Thyroid gland (tissue), 4 donors: Measurements from ENCODE around the gene ELAPOR1. TPM values are rescaled to one million over a fixed set of nuclear protein-coding genes. Genes with fewer than 3 reads are reported as not detected.

Source experiments
- DNase-seq, 2 donors: peaks; one replicate each; pipeline ENCODE4 v3.0.0-alpha.2; 2019
- H3K27ac ChIP-seq, 3 donors: fragments of 200-600 bp; sonication (generic); 1 replicate in 2 of 3; 2 replicates in 1 of 3; pipeline ENCODE4 v1.5.1; 2016 to 2019; ENCODE audit warnings: mild to moderate bottlenecking in 1 of 3, moderate library complexity in 1 of 3
- H3K27me3 ChIP-seq: fragments of 200-600 bp; sonication (generic); one replicate; pipeline ENCODE4 v1.5.1; 2019
- H3K36me3 ChIP-seq, 2 donors: fragments of 200-600 bp; sonication (generic); one replicate each; pipeline ENCODE4 v1.5.1; 2016 to 2019
- H3K4me1 ChIP-seq, 2 donors: fragments of 200-600 bp; sonication (generic); one replicate each; pipeline ENCODE4 v1.5.1; 2017 to 2019
- H3K4me3 ChIP-seq, 3 donors: fragments of 200-600 bp; sonication (generic); replicated peaks in 1 of 3; 1 replicate in 2 of 3; 2 replicates in 1 of 3; pipeline ENCODE4 v1.5.1; 2016; ENCODE audit warnings: mild to moderate bottlenecking in 1 of 3
- H3K9me3 ChIP-seq: fragments of 200-600 bp; sonication (generic); one replicate; pipeline ENCODE4 v1.5.1; 2017
- CTCF ChIP-seq, 6 experiments: fragments of 200-600 bp in 3 of 6; fragments of 450-650 bp in 3 of 6; sonication (generic) in 3 of 6; IDR thresholded peaks; one replicate each; pipeline ENCODE4 v1.5.1; 2016 to 2019; ENCODE audit warnings: antibody characterized with exemption in 6 of 6, mild to moderate bottlenecking in 2 of 6, inconsistent platforms in 1 of 6, moderate library complexity in 1 of 6
- POLR2A ChIP-seq, 2 donors: fragments of 450-650 bp; IDR thresholded peaks; one replicate each; pipeline ENCODE4 v1.6.1; 2017; ENCODE audit warnings: antibody characterized with exemption in 2 of 2, mild to moderate bottlenecking in 2 of 2, moderate library complexity in 1 of 2
- WGBS, 2 donors: methylation state at CpG; one replicate each; pipeline ENCODE4 v1.1.5; 2017; 5-methylcytosine and 5-hydroxymethylcytosine counted together
- intact Hi-C: fragments of 100-400 bp; cut with DNase I; formaldehyde crosslinking; loops from one replicate; pipeline ENCODE4 v1.15.1; 2023
- total RNA-seq, 4 donors: library from RNA; depleted of rRNA; stranded (reverse); fragments of >200 nt; gene quantifications; one replicate each; pipeline ENCODE4 v1.2.3, GENCODE V29; 2016

ELAPOR1 gene
- total RNA-seq, 4 donors from 2014 or later = 4.7 to 24.0 (median 12.3) TPM

- Histone ChIP-seq H3K9me3 (no peaks in the 10 kb centered on the region), H3K36me3 (no peaks in the 10 kb centered on the region), H3K4me3 (no peak overlapping the region), H3K4me1 (peaks cover 42 to 45% of the 10 kb centered on the region in 2 donors), H3K27ac (peak overlapping the region; percentile 4 to 70 (median 55)), H3K27me3 (no peaks in the 10 kb centered on the region)
- TF ChIP-seq POLR2A (IDR thresholded peaks at IDR 0.05) = no peak
- no peak for TF ChIP-seq CTCF (IDR thresholded peaks at IDR 0.05)
- intact Hi-C loops = no loop called here
- WGBS, 2 donors = 63 to 67% methylated on average over 17 of the region's 17 CpGs
- peak; percentile 17 to 27 for DNase-seq
These were observed 36.1 kb downstream of the ELAPOR1 start for GRCh38 chr1:109149874-109150601.

GRCh38 chr1:109151146-109151990, 37.5 kb downstream of the ELAPOR1 start:
- intact Hi-C loops = no loop called here
- peak overlapping the region; percentile 28 to 70 (median 55) for H3K27ac ChIP-seq
- WGBS, 2 donors = 71 to 80% methylated on average over 5 of the region's 5 CpGs

GRCh38 chr1:109152196-109152595, 38.3 kb downstream of the ELAPOR1 start:
- DNase-seq = peak; percentile 20 to 39
- no peaks in the 10 kb centered on the region for H3K9me3 ChIP-seq
- H3K27me3 ChIP-seq = no peaks in the 10 kb centered on the region
- intact Hi-C loops = no loop called here
- H3K36me3 ChIP-seq = no peaks in the 10 kb centered on the region
- peaks cover 42 to 45% of the 10 kb centered on the region in 2 donors for H3K4me1 ChIP-seq
- H3K4me3 ChIP-seq = no peak overlapping the region
- peak overlapping the region; percentile 28 to 70 (median 55) for H3K27ac ChIP-seq
- no peak for TF ChIP-seq POLR2A (IDR thresholded peaks at IDR 0.05)

More at GRCh38 chr1:109151146-109151990, 37.5 kb downstream of the ELAPOR1 start:
- DNase-seq = peak; percentile 24 to 34
- Histone ChIP-seq H3K4me1 (peaks cover 42 to 45% of the 10 kb centered on the region in 2 donors), H3K9me3 (no peaks in the 10 kb centered on the region), H3K4me3 (no peak overlapping the region), H3K36me3 (no peaks in the 10 kb centered on the region), H3K27me3 (no peaks in the 10 kb centered on the region)
- TF ChIP-seq CTCF (IDR thresholded peaks at IDR 0.05) (no peak), POLR2A (IDR thresholded peaks at IDR 0.05) (no peak)

- TF ChIP-seq POLR2A (IDR thresholded peaks at IDR 0.05) (no peak), CTCF (IDR thresholded peaks at IDR 0.05) (no peak)
- DNase-seq = no peak
- Histone ChIP-seq H3K27me3 (no peaks in the 10 kb centered on the region), H3K4me3 (no peak overlapping the region), H3K9me3 (no peaks in the 10 kb centered on the region), H3K4me1 (peaks cover 24 to 26% of the 10 kb centered on the region in 2 donors), H3K36me3 (no peaks in the 10 kb centered on the region), H3K27ac (no peak overlapping the region)
- 82 to 100% methylated on average over 2 of the region's 2 CpGs for WGBS, 2 donors
- intact Hi-C loops = no loop called here
These were observed 43.0 kb downstream of the ELAPOR1 start for GRCh38 chr1:109156916-109157385.

- H3K4me1 ChIP-seq = peaks cover 29% of the 10 kb centered on the region in 2 donors
- H3K36me3 ChIP-seq = no peaks in the 10 kb centered on the region
- H3K27ac ChIP-seq = no peak overlapping the region
- H3K9me3 ChIP-seq = no peaks in the 10 kb centered on the region
- H3K27me3 ChIP-seq = no peaks in the 10 kb centered on the region
- no peak for DNase-seq
- H3K4me3 ChIP-seq = no peak overlapping the region
- no peak for TF ChIP-seq CTCF (IDR thresholded peaks at IDR 0.05)
- no peak for TF ChIP-seq POLR2A (IDR thresholded peaks at IDR 0.05)
- 90 to 93% methylated on average over 7 of the region's 7 CpGs for WGBS, 2 donors
- intact Hi-C loops = no loop called here
These were observed 44.5 kb downstream of the ELAPOR1 start for GRCh38 chr1:109158433-109158832.
